PFSK-1 (cell line): ENCODE data around the gene EFCAB6.

Experiments used
- FOXP2 ChIP-seq: optimal IDR thresholded peaks from 2 replicates; pipeline ENCODE3; 2011; ENCODE audit warnings: borderline replicate concordance, control low read depth, inconsistent platforms; ENCODE audit not compliant: insufficient read depth; ENCODE audit errors: extremely low read length, extremely low read depth
- POLR2AphosphoS5 ChIP-seq: IDR thresholded peaks from 2 replicates; pipeline ENCODE4 v1.6.1; 2012; ENCODE audit warnings: low read depth, mild to moderate bottlenecking, control low read depth, low read length, moderate library complexity
- SIN3A ChIP-seq: IDR thresholded peaks from 2 replicates; pipeline ENCODE4 v1.6.1; 2012; ENCODE audit warnings: mild to moderate bottlenecking, low read length, moderate library complexity, borderline replicate concordance; ENCODE audit not compliant: insufficient read depth
- TAF1 ChIP-seq: IDR thresholded peaks from 2 replicates; pipeline ENCODE4 v1.6.1; 2012; ENCODE audit warnings: low read length, control low read depth, borderline replicate concordance; ENCODE audit not compliant: insufficient read depth
- TF ChIP-seq, protein P1 (sequence below), 2 experiments: IDR thresholded peaks; 2 replicates each; pipeline versions ENCODE4 v1.6.1 to v1.8.0; 2011 to 2012; ENCODE audit warnings: low read depth in 2 of 2, low read length in 2 of 2, control low read depth in 1 of 2, inconsistent platforms in 1 of 2, mild to moderate bottlenecking in 1 of 2, moderate library complexity in 1 of 2; ENCODE audit not compliant: insufficient read depth in 1 of 2

The EFCAB6 gene

DNA sequence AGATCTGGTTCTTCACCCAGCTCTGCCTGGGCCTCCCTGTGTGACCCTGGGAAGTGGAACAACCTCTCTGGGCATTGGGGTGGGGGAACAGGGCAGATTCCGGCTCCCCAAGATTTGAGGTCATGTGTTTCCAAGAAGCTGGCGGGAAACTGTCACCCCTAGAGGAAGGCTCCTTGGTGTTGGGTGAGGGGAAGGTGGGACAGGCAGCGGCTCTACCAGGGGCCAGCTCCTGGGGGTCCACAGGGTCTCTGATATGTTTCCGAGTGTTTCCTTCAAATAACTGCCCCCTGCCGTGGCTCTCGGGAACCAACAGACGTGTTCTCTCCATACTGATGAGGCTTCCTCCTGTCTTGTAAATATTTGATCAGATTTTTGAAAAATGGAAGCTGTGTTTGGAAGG, 321.8 kb downstream of the EFCAB6 start:
- TF ChIP-seq, protein P1, sequence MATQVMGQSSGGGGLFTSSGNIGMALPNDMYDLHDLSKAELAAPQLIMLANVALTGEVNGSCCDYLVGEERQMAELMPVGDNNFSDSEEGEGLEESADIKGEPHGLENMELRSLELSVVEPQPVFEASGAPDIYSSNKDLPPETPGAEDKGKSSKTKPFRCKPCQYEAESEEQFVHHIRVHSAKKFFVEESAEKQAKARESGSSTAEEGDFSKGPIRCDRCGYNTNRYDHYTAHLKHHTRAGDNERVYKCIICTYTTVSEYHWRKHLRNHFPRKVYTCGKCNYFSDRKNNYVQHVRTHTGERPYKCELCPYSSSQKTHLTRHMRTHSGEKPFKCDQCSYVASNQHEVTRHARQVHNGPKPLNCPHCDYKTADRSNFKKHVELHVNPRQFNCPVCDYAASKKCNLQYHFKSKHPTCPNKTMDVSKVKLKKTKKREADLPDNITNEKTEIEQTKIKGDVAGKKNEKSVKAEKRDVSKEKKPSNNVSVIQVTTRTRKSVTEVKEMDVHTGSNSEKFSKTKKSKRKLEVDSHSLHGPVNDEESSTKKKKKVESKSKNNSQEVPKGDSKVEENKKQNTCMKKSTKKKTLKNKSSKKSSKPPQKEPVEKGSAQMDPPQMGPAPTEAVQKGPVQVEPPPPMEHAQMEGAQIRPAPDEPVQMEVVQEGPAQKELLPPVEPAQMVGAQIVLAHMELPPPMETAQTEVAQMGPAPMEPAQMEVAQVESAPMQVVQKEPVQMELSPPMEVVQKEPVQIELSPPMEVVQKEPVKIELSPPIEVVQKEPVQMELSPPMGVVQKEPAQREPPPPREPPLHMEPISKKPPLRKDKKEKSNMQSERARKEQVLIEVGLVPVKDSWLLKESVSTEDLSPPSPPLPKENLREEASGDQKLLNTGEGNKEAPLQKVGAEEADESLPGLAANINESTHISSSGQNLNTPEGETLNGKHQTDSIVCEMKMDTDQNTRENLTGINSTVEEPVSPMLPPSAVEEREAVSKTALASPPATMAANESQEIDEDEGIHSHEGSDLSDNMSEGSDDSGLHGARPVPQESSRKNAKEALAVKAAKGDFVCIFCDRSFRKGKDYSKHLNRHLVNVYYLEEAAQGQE (IDR thresholded peaks at IDR 0.05; ENCODE audit: insufficient read depth in 1 of 2, low read depth in 2 of 2, low read length in 2 of 2): no peak
- TF ChIP-seq SIN3A: no peak
- TF ChIP-seq FOXP2: no peak
- no peak for TF ChIP-seq POLR2AphosphoS5
- TF ChIP-seq TAF1: no peak

DNA sequence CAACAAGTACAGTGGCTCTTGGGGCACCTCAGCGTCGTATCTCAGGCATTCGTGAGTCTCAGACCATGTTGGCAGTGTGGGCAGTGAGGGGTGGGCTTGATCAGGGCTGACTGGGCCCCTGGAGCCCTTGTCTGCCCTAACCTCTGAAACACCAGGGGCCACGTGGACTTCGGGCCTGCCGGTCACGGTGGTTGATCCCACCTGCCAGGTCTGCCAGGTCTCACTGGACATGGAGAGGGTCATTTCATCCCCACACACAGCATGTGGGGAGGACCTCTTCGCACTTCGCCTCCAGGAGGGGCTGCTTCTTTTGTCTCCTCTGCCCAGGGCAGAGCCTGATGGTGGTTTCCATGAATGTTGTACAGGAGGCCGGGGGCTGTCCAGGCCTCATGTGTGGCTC, 323.2 kb downstream of the EFCAB6 start:
- no peak for TF ChIP-seq SIN3A
- no peak for TF ChIP-seq FOXP2
- TF ChIP-seq POLR2AphosphoS5: no peak
- TF ChIP-seq, protein P1 (IDR thresholded peaks at IDR 0.05; ENCODE audit: insufficient read depth in 1 of 2, low read depth in 2 of 2, low read length in 2 of 2): no peak
- TF ChIP-seq TAF1: no peak

DNA sequence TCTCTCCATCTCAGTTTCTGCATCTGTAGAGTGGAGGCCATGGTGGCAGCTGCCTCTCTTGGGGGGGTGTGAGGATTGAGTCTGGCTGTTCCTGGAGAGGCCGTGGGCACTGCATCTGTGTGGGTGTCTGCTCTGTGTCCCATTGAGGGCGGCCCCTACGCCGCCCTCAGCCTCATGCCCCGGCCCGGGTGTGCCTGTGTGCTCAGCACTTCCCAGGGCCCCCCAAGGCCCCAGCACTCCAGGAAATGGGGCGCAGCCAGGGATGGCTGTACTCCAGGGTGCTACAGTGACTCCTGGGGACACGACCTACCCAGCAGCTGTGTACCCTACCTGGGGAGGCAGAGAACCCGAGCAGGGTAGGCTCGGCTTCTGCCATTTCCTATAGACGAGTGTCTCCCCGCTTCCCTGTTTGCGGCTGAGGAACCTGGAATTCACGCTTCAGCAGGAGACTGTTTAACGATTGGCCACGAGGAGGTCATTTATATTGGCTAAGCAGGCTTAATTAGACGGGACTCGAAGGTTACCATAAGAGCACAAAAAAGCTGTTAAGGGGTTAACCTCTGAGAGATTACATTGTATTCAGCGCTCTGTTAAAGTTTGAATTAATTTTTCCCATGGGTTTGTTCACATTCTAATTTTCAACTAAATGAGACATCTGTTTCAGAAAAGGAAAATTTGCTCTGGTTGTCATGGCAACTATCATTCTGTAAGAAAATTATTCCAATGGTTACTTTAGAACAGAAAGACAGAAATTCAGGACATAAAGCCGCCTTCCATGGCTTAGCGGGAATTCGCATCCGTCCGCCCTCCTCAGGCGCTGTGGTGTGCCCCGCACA, 323.9 kb downstream of the EFCAB6 start:
- no peak for TF ChIP-seq FOXP2
- TF ChIP-seq SIN3A: no peak
- TF ChIP-seq, protein P1 (IDR thresholded peaks at IDR 0.05; ENCODE audit: insufficient read depth in 1 of 2, low read depth in 2 of 2, low read length in 2 of 2): no peak
- no peak for TF ChIP-seq TAF1
- TF ChIP-seq POLR2AphosphoS5: no peak

DNA sequence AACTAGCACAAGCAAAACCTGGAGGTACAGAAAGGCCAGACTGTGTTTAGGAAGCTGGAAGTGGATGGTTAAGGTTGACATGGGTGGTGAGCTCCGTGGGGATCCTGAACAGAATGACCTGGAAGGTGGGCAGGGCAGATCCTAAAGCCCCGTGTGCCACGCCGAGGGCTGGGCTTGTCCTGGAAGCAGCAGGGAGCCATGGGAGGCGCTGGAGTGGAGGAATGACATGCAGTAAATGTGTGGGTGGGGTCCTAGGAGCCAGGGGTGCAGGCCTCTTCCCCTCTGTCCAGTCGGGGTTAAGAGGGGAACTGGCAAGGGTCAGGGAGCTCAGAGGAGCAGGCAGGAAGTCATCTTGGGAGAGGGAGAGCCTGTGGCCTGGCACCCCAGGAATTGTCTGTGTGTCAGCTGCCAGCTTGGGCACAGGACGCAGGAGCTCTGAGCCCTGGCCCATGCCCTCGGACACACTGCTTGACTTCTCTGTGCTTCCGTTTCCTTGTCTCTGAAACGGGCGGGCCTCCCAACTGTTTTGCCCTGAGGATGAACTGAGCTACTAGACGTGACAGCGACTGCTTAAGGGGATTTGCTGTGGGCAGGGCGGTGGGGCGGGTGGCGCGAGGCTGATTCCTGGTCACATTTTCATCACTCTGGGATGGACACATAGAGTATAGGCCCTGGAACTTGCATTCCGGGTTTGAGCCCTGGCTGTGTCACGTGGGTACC, 324.6 kb downstream of the EFCAB6 start:
- TF ChIP-seq, protein P1 (IDR thresholded peaks at IDR 0.05; ENCODE audit: insufficient read depth in 1 of 2, low read depth in 2 of 2, low read length in 2 of 2): no peak
- TF ChIP-seq SIN3A (no peak), POLR2AphosphoS5 (no peak), FOXP2 (no peak), TAF1 (no peak)
